NOMO-1 (cell line): ENCODE results near the gene TXN.
"Not testable (repeated sequence)": the region's sequence is repeated elsewhere in the genome, so short reads cannot be mapped to it uniquely, and the experiment has no call there.

Experiments
- DNase-seq, 2 experiments: peaks; one replicate each; lab custom pipeline; 2025; ENCODE audit not compliant: unreplicated experiment in 2 of 2; lab: John Stamatoyannopoulos, UW

Gene TXN

DNA sequence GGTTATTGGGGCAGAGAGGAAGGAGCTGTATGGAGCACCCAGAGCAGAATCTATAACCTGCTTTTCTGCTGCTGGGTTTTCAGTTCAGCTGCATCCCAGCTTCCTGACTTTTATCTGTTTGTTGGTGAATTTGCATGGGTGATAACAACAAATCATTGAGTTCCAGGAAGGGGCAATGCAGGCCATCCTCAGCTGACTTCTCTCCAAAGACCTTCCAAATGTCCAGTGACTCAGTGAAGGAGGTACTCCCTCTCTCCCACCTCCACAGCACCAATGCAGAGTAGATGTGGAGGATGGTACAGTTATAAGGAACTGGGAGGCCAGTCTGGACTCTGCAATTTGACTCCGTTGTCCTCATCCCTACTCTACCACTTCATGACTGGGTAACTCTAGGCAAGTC, 1.6 kb upstream of the TXN start:
- DNase-seq, result no peak

DNA sequence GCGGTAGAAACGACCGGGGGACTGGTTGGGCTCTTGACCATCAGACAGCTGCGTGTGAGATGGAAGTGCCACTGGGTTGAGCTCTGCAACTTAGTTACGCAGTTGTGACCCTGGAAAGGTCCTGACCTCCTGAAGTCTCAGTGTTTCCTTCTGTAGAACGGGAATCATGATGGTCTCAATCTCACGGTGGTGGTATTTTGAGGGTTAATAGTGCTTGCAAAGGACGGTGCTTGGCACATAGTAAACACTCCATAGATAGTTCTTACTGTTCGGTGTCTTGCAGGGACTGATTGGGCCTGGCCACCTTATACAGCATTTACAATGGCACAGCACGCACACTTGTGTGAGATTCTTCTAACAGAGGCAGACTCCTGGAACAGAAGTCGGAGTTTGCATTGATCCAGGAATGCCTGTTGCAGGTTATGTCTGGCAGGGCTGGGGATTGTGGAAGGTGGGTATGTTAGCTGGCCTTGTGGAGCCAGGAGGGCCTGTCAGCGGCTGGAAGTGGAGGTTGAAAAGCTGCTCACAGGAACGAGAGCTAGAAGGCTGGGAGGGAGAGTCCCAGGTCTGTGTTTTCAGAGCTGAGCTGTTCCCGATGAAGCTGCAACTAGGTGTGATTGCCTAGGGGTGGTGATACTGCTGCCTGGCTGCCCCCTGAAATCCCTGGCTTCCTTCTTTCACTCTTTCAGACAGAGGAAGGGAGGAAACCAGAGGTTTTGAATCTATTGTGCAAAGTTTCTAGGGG, 962 bp upstream of the TXN start:
- peak; percentile 27 to 51 for DNase-seq

- peak; percentile 13 to 26 for DNase-seq
Measured at GRCh38 chr9:110255463-110256379, 586 bp downstream of the TXN start.

GRCh38 chr9:110255034-110255462, 1.3 kb downstream of the TXN start:
- DNase-seq, result no peak

DNA sequence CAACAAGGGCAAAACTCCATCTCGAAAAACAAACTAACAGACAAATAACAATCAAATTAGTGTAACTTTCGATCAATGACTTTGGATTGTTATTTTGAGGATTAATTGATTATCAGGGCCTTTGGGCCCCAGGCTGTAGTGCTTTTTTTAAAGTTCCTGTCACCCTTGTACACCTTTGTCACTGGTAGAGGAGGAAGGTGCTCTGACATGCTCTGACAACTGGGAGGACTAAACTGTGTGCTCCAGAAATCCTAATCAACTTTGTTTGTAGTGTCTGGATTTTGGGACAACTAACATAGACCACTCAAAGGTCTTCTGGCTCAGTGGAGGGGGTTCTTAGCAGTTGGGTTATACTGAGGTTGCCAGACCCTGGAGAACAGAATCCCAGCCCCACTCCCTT, 1.8 kb downstream of the TXN start:
- DNase-seq, result no peak

DNA sequence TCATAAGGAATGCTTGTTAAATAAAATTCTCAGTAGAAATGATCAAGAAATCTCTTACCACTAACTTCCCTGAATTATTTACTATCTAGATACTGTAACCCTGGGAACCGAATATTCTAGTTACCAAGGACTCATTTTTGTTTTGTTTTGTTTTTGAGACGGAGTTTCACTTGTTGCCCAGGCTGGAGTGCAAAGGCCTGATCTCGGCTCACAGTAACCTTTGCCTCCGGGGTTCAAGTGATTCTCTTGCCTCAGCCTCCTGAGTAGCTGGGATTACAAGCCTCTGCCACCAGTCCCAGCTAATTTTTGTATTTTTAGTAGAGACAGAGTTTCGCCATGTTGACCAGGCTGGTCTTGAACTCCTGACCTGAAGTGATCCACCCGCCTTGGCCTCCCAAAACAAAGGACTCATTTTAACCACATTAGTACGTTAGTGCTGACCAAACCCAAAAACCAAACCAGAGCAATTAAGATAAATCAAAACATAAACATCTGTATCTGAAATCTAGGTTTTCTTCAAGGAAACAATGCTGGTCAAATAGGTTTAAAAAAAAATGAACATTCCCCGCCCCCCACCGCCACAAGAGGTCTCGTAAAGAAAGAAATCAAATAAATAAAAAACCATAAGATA, 3.7 kb downstream of the TXN start:
- DNase-seq, result no peak

DNA sequence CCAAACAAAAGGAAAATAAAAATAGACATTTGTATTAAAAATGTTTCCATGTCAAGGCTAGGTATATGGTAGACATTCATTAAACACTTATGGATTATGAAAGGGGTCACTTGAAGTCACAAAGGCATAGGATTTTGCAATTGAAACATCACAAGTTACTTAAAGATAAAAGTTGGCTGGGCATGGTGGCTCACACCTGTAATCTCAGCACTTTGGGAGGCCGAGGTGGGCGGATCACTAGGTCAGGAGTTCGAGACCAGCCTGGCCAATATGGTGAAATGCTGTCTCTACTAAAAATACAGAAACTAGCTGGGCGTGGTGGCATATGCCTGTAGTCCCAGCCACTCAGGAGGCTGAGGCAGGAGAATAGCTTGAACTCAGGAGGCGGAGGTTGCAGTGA, 4.5 kb downstream of the TXN start:
- DNase-seq, result not testable (repeated sequence)

DNA sequence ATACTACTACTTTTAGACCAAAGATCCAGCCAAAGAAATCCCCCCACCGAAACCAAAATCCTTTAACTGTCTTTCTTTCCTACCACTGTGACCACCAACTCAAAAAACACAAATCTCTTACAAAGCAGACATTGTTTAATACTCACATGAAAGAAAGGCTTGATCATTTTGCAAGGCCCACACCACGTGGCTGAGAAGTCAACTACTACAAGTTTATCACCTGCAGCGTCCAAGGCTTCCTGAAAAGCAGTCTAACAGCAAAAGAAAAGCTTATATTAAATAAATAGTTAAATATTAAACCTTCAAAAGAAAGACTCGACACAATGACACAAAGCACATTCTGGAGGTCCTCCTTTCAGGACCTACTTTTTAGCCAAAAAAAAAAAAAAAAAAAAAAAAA, 5.1 kb downstream of the TXN start:
- DNase-seq, result no peak

DNA sequence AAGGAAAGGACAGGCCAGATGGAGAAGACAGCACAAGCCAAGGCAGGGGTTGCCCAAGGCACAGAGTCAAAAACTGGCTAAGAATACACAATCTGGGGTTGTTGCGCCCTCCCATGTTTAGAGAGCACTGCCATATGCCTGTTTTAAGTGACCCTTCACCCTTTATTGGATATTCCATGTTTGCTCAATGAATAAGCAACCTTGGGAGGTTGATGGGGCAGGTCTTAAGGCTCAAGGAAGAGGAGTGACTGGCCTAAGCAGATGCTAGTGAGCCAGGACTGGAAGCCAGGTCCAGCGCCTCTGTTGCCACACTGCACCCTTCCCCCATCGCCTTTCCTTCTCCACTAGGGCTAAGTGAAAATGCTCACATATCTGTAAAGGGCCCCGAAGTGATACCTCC, 6.7 kb downstream of the TXN start:
- DNase-seq, result no peak

DNA sequence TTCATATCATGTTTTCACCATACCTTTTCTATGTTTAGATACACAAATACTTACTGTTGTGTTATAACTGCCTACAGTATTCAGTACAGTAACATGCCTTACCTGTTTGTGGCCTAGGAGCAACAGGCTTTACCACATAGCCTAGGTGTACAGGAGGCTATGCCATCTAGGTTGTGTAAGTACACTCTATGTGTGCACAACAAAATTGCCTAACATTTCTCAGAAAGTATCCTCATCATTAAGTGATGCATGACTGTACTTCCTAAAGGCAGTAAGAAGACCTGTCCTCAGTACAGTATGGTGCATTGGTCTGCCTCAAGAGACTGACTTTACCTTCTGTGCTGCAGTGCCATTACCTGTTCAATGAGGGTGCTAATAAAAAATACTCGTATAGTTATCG, 7.9 kb downstream of the TXN start:
- DNase-seq, result no peak

- DNase-seq, result no peak
Measured at GRCh38 chr9:110246214-110246613, 10.1 kb downstream of the TXN start.

DNA sequence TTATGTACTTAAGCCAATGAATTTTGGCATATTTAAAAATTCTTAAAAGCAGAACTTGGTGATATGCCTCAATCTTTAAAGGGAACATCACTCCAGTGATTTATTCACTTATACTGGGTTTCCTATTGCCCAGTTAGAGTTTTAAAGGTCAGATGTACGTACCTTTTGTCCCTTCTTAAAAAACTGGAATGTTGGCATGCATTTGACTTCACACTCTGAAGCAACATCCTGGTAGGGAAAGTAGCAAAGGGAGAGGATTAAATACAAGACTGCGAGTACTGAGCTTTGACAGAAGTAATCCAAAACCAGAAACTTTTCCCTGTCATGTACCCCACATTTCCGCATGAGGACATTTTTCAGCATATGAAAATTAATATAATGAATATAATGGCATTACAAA, 11.7 kb downstream of the TXN start:
- DNase-seq, result no peak

DNA sequence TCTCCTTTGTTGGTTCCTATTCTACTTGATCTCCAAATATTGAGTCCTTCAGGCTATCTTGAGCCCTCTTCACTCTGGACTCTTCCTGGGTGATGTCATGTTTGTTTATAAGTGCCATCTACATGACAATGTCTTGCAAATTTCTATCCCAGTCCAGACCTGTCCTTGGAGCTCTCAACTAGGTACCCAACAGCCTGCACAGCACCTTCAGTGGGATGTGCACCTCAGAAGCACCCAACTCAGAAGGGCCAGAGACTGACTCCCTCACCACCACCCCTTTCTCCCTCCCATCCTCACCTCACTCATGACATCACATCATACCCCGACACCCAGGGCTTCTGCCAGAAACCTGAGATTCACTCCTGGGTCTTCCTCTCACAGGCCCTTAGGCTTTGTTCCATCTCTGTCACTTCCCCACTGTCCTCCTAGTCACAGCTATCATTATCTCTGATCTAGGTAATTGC, 14.4 kb downstream of the TXN start:
- DNase-seq, result no peak

DNA sequence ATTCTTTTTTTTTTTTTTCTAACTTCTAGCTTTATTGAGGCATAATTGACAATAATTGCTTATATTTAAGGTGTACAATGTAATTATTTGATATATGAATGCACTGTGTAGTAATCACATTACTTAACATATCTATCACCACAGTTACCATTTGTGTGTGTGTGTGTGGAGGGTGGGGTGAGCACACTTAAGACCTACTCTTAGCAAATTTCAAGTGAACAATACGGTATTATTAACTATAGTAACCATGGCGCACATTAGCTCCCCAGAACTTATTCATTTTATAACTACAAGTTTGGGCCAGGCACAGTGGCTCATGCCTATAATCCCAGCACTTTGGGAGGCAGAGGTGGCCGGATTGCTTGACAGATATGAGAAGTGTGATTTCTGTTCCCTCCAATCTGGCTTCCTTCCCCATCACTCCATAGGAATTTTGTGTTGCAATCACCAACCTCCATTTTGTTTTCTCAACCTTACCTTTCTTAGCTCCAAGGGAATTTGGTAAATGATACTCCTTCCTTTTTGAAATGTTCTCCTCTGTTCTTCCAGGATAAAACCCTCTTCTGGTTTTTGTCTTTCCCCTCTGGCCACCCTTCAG, 14.9 kb downstream of the TXN start:
- no peak for DNase-seq

GRCh38 chr9:110240198-110240597, 16.1 kb downstream of the TXN start:
- DNase-seq, result peak; percentile 59 to 64

- DNase-seq, result no peak
Measured at GRCh38 chr9:110228321-110228720, 28.0 kb downstream of the TXN start.

GRCh38 chr9:110224583-110224982, 31.7 kb downstream of the TXN start:
- no peak for DNase-seq

DNA sequence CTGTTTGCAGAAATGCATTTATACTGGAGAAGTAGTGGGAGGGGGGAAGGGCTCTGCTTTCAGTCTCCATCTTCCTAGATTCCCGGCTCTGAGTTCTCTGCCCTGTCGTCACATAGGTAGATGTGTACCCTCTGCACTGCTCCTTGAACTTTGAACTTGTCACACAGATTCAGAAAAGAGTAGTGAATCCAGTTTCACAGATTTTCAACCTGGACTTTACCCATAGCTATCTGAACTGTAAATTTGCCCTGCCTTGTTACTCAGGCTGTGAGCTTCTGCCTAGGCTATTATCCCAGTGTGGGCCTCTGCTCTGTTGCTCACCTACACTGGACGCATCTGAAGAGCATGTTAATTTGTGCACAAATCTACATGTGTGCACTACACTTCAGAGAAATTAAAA, 35.5 kb downstream of the TXN start:
- DNase-seq, result no peak

DNA sequence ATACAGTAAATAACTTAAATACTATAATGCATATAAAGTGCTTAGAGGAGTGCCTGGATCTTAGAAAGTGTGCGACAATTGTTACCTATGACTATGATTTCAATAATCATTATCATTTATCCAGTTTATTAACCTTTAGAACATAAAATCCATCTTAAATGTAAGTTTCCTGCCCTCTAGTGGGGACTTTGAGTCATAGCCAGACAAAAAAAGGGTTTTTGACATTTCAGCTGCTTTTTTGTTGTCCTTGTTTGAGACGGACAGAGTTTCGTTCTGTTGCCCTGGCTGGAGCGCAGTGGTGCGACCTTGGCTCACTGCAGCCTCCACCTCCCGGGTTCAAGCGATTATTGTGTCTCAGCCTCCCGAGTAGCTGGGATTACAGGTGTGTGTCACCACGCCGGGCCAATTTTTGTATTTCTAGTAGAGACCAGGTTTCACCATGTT, 38.6 kb downstream of the TXN start:
- peak in 1 of 2 experiments; percentile 56 for DNase-seq

DNA sequence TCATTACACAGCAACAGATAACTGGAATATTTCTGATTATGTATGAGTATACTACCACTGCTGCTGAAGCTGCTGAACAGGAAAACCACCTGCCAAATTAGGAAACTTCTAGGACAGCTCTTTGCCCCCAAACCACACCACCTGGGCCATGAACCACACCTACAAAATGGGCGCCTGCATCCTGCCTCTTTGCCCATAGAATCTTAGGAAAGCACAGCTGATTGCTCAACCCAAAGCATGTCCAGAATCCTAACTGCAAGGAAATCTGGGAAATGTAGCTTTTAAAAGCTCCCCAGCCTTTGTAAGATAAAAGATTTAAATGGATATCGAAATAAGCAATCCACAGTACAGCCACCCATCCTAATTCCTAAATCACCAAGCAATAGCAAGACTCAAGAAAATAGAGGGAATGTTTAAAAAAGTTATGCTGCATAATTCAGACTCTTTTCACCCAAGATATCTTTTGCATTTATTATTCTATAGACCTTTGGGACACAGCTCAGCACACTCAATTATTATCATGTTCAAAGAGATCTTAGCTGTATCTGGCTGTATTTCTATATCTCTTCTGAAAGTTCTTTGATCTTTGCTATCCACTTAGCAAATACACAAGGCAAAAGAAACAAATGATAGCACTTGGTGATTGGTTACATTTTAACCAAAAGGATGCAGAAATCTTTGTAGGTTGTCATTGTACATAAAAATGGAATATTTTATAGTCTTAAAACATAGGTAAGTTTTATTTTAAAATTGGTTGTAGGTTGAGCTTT, 41.5 kb downstream of the TXN start:
- DNase-seq, result no peak
